Fibroblast of skin of right biceps (primary cell): ENCODE results near the gene RYR1.
A peak's percentile ranks its signal among the peaks of the same experiment; 100 is the strongest.
"Not testable (repeated sequence)": the region's sequence is repeated elsewhere in the genome, so short reads cannot be mapped to it uniquely, and the experiment has no call there.

ENCODE experiments used
- DNase-seq: peaks from one replicate; pipeline ENCODE4 v3.0.0-alpha.2; 2013

Gene RYR1

GRCh38 chr19:38400361-38400760 is 33.1 kb upstream of the RYR1 start:
- no peak for DNase-seq

GRCh38 chr19:38401148-38401547 is 32.3 kb upstream of the RYR1 start:
- peak; percentile 45 for DNase-seq

GRCh38 chr19:38402623-38402966 is 30.9 kb upstream of the RYR1 start:
- DNase-seq: no peak

- peak; percentile 97 for DNase-seq
Measured at GRCh38 chr19:38402967-38403674, 30.4 kb upstream of the RYR1 start, which contains the start of gene FAM98C. Gene FAM98C (plus strand): TSS chr19:38403093. CDS start chr19:38403154, 61 bp downstream.

- DNase-seq: no peak
Measured at GRCh38 chr19:38404858-38405257, 28.6 kb upstream of the RYR1 start.

- DNase-seq: no peak
Measured at GRCh38 chr19:38405276-38405675, 28.2 kb upstream of the RYR1 start.

- DNase-seq: peak; percentile 70
Measured at GRCh38 chr19:38409631-38410133, 23.8 kb upstream of the RYR1 start.

- DNase-seq: not testable (repeated sequence)
Measured at GRCh38 chr19:38410407-38410806, 23.1 kb upstream of the RYR1 start.

GRCh38 chr19:38411041-38411712 is 22.3 kb upstream of the RYR1 start:
- no peak for DNase-seq

- DNase-seq: not testable (repeated sequence)
Measured at GRCh38 chr19:38411898-38412297, 21.6 kb upstream of the RYR1 start.

- DNase-seq: no peak
Measured at GRCh38 chr19:38412491-38412890, 21.0 kb upstream of the RYR1 start.

- DNase-seq: no peak
Measured at GRCh38 chr19:38412961-38413360, 20.5 kb upstream of the RYR1 start.

GRCh38 chr19:38413416-38413815 is 20.1 kb upstream of the RYR1 start:
- DNase-seq: no peak

GRCh38 chr19:38417146-38417543 is 16.3 kb upstream of the RYR1 start:
- DNase-seq: no peak

- DNase-seq: no peak
Measured at GRCh38 chr19:38417544-38418506, 15.7 kb upstream of the RYR1 start.

GRCh38 chr19:38420935-38421334 is 12.6 kb upstream of the RYR1 start:
- no peak for DNase-seq

- DNase-seq: no peak
Measured at GRCh38 chr19:38421856-38422255, 11.6 kb upstream of the RYR1 start.

- DNase-seq: no peak
Measured at GRCh38 chr19:38422438-38422837, 11.1 kb upstream of the RYR1 start.

- no peak for DNase-seq
Measured at GRCh38 chr19:38424272-38424671, 9.2 kb upstream of the RYR1 start.

GRCh38 chr19:38425222-38425809 is 8.2 kb upstream of the RYR1 start:
- DNase-seq: no peak

- no peak for DNase-seq
Measured at GRCh38 chr19:38425810-38426466, 7.6 kb upstream of the RYR1 start, which contains the start of gene RASGRP4. Gene RASGRP4 (minus strand): TSS chr19:38426219. CDS start chr19:38426091, 128 bp downstream.

- DNase-seq: not testable (repeated sequence)
Measured at GRCh38 chr19:38427035-38427677, 6.3 kb upstream of the RYR1 start.
